ENCODE data around the gene SORCS2. TPM values are rescaled to one million over a fixed set of nuclear protein-coding genes. Genes with fewer than 3 reads are reported as not detected.

The SORCS2 gene
- total RNA-seq, 2 experiments from 2014 or later = 0.07 to 0.15 TPM

- intact Hi-C loops (cut with micrococcal nuclease) = loop anchor here (2.0 kb wide), 1 partner anchor 23 kb away; no protein-coding TSS in a partner anchor
- no peak for DNase-seq
- Mint-ChIP-seq H3K4me1 (ENCODE audit: low read depth) (peaks cover 62% of the 10 kb centered on the region), H3K9me3 (no peaks in the 10 kb centered on the region), H3K36me3 (ENCODE audit: low read depth) (peaks cover 4% of the 10 kb centered on the region), H3K4me3 (no peak overlapping the region), H3K27me3 (ENCODE audit: low read depth) (no peaks in the 10 kb centered on the region), H3K27ac (peak overlapping the region; percentile 88)
- CTCF ChIA-PET = interaction anchor here (1.2 kb wide), 1 partner anchor 20 kb away, joined by 5 read pairs; no protein-coding TSS in a partner anchor
Measured at GRCh38 chr4:7781993-7782392, 589.7 kb downstream of the SORCS2 start.

- no peak for DNase-seq
- Mint-ChIP-seq H3K36me3 (ENCODE audit: low read depth) (peaks cover 4% of the 10 kb centered on the region), H3K9me3 (no peaks in the 10 kb centered on the region), H3K4me1 (ENCODE audit: low read depth) (peaks cover 62% of the 10 kb centered on the region), H3K4me3 (no peak overlapping the region), H3K27ac (peak overlapping the region; percentile 88), H3K27me3 (ENCODE audit: low read depth) (no peaks in the 10 kb centered on the region)
- CTCF ChIA-PET = interaction anchor here (1.2 kb wide), 1 partner anchor 20 kb away, joined by 5 read pairs; no protein-coding TSS in a partner anchor
- intact Hi-C loops (cut with micrococcal nuclease) = no loop called here
Measured at GRCh38 chr4:7782783-7783182, 590.4 kb downstream of the SORCS2 start.

GRCh38 chr4:7783541-7783940, 591.2 kb downstream of the SORCS2 start:
- H3K9me3 Mint-ChIP-seq = no peaks in the 10 kb centered on the region
- DNase-seq = no peak
- intact Hi-C loops (cut with micrococcal nuclease) = no loop called here
- no peaks in the 10 kb centered on the region for H3K27me3 Mint-ChIP-seq (ENCODE audit: low read depth)
- H3K27ac Mint-ChIP-seq = peak overlapping the region; percentile 32
- H3K36me3 Mint-ChIP-seq (ENCODE audit: low read depth) = peaks cover 4% of the 10 kb centered on the region
- no peak overlapping the region for H3K4me3 Mint-ChIP-seq
- CTCF ChIA-PET = interaction anchor here (1.2 kb wide), 1 partner anchor 19 kb away, joined by 5 read pairs; no protein-coding TSS in a partner anchor
- peaks cover 62% of the 10 kb centered on the region for H3K4me1 Mint-ChIP-seq (ENCODE audit: low read depth)

- peaks cover 56% of the 10 kb centered on the region for H3K4me1 Mint-ChIP-seq (ENCODE audit: low read depth)
- CTCF ChIA-PET = interaction anchor here (1.2 to 1.6 kb wide), 2 partner anchors 13 to 18 kb away, joined by 5 read pairs; no protein-coding TSS in a partner anchor
Measured at GRCh38 chr4:7784131-7784870, 592.0 kb downstream of the SORCS2 start.

GRCh38 chr4:7785017-7785416, 592.7 kb downstream of the SORCS2 start:
- peaks cover 5% of the 10 kb centered on the region for H3K36me3 Mint-ChIP-seq (ENCODE audit: low read depth)
- no peak overlapping the region for H3K27ac Mint-ChIP-seq
- DNase-seq = peak; percentile 22
- H3K4me3 Mint-ChIP-seq = no peak overlapping the region
- CTCF ChIA-PET = interaction anchor here (1.6 kb wide), 1 partner anchor 14 kb away, joined by 5 read pairs; no protein-coding TSS in a partner anchor
- no peaks in the 10 kb centered on the region for H3K27me3 Mint-ChIP-seq (ENCODE audit: low read depth)
- H3K4me1 Mint-ChIP-seq (ENCODE audit: low read depth) = peaks cover 49% of the 10 kb centered on the region
- intact Hi-C loops (cut with micrococcal nuclease) = no loop called here
- H3K9me3 Mint-ChIP-seq = no peaks in the 10 kb centered on the region

More at GRCh38 chr4:7784131-7784870, 592.0 kb downstream of the SORCS2 start:
- no peak overlapping the region for H3K4me3 Mint-ChIP-seq
- peak overlapping the region; percentile 44 for H3K27ac Mint-ChIP-seq
- intact Hi-C loops (cut with micrococcal nuclease) = no loop called here
- H3K36me3 Mint-ChIP-seq (ENCODE audit: low read depth) = peaks cover 4% of the 10 kb centered on the region
- H3K27me3 Mint-ChIP-seq (ENCODE audit: low read depth) = no peaks in the 10 kb centered on the region
- no peaks in the 10 kb centered on the region for H3K9me3 Mint-ChIP-seq
- DNase-seq = no peak

GRCh38 chr4:7786040-7786439, 593.7 kb downstream of the SORCS2 start:
- CTCF ChIA-PET = interaction anchor here (1.3 to 1.6 kb wide), 2 partner anchors 14 to 15 kb away, joined by 3 to 5 read pairs; no protein-coding TSS in a partner anchor
- Mint-ChIP-seq H3K36me3 (ENCODE audit: low read depth) (peaks cover 5% of the 10 kb centered on the region), H3K27me3 (ENCODE audit: low read depth) (no peaks in the 10 kb centered on the region), H3K4me3 (no peak overlapping the region), H3K27ac (no peak overlapping the region), H3K9me3 (no peaks in the 10 kb centered on the region), H3K4me1 (ENCODE audit: low read depth) (peaks cover 42% of the 10 kb centered on the region)
- intact Hi-C loops (cut with micrococcal nuclease) = no loop called here
- no peak for DNase-seq

- Mint-ChIP-seq H3K27ac (no peak overlapping the region), H3K4me1 (ENCODE audit: low read depth) (peaks cover 37% of the 10 kb centered on the region)
- CTCF ChIA-PET = interaction anchor here (1.3 kb wide), 1 partner anchor 14 kb away, joined by 3 read pairs; no protein-coding TSS in a partner anchor
Measured at GRCh38 chr4:7786517-7786916, 594.2 kb downstream of the SORCS2 start.

GRCh38 chr4:7787067-7787466, 594.7 kb downstream of the SORCS2 start:
- no peaks in the 10 kb centered on the region for H3K9me3 Mint-ChIP-seq
- peaks cover 3% of the 10 kb centered on the region for H3K36me3 Mint-ChIP-seq (ENCODE audit: low read depth)
- no peak overlapping the region for H3K4me3 Mint-ChIP-seq
- peaks cover 32% of the 10 kb centered on the region for H3K4me1 Mint-ChIP-seq (ENCODE audit: low read depth)
- no peak overlapping the region for H3K27ac Mint-ChIP-seq
- no peaks in the 10 kb centered on the region for H3K27me3 Mint-ChIP-seq (ENCODE audit: low read depth)
- intact Hi-C loops (cut with micrococcal nuclease) = no loop called here
- DNase-seq = no peak
- CTCF ChIA-PET = interaction anchor here (1.3 kb wide), 1 partner anchor 13 kb away, joined by 3 read pairs; no protein-coding TSS in a partner anchor

More at GRCh38 chr4:7786517-7786916, 594.2 kb downstream of the SORCS2 start:
- Mint-ChIP-seq H3K27me3 (ENCODE audit: low read depth) (no peaks in the 10 kb centered on the region), H3K36me3 (ENCODE audit: low read depth) (peaks cover 2% of the 10 kb centered on the region), H3K9me3 (no peaks in the 10 kb centered on the region), H3K4me3 (no peak overlapping the region)
- no peak for DNase-seq
- intact Hi-C loops (cut with micrococcal nuclease) = no loop called here

- peaks cover 3% of the 10 kb centered on the region for H3K36me3 Mint-ChIP-seq (ENCODE audit: low read depth)
- intact Hi-C loops (cut with micrococcal nuclease) = no loop called here
- CTCF ChIA-PET = no interaction called here
Measured at GRCh38 chr4:7787681-7788141, 595.4 kb downstream of the SORCS2 start.

GRCh38 chr4:7788193-7788592, 595.9 kb downstream of the SORCS2 start:
- Mint-ChIP-seq H3K27me3 (ENCODE audit: low read depth) (no peaks in the 10 kb centered on the region), H3K27ac (no peak overlapping the region), H3K4me1 (ENCODE audit: low read depth) (peaks cover 20% of the 10 kb centered on the region), H3K36me3 (ENCODE audit: low read depth) (peaks cover 3% of the 10 kb centered on the region), H3K4me3 (no peak overlapping the region), H3K9me3 (no peaks in the 10 kb centered on the region)
- intact Hi-C loops (cut with micrococcal nuclease) = no loop called here
- no peak for DNase-seq
- CTCF ChIA-PET = no interaction called here

More at GRCh38 chr4:7787681-7788141, 595.4 kb downstream of the SORCS2 start:
- no peaks in the 10 kb centered on the region for H3K9me3 Mint-ChIP-seq
- no peak overlapping the region for H3K27ac Mint-ChIP-seq
- DNase-seq = no peak
- H3K4me1 Mint-ChIP-seq (ENCODE audit: low read depth) = peaks cover 25% of the 10 kb centered on the region
- H3K4me3 Mint-ChIP-seq = no peak overlapping the region
- no peaks in the 10 kb centered on the region for H3K27me3 Mint-ChIP-seq (ENCODE audit: low read depth)

GRCh38 chr4:7788694-7789425, 596.5 kb downstream of the SORCS2 start:
- no peaks in the 10 kb centered on the region for H3K9me3 Mint-ChIP-seq
- no peak overlapping the region for H3K4me3 Mint-ChIP-seq
- no peak overlapping the region for H3K27ac Mint-ChIP-seq
- CTCF ChIA-PET = no interaction called here
- peaks cover 3% of the 10 kb centered on the region for H3K36me3 Mint-ChIP-seq (ENCODE audit: low read depth)
- intact Hi-C loops (cut with micrococcal nuclease) = no loop called here
- H3K4me1 Mint-ChIP-seq (ENCODE audit: low read depth) = peaks cover 15% of the 10 kb centered on the region
- DNase-seq = no peak
- no peaks in the 10 kb centered on the region for H3K27me3 Mint-ChIP-seq (ENCODE audit: low read depth)

- CTCF ChIA-PET = interaction anchor here (0.7 to 1.0 kb wide), 2 partner anchors 14 to 70 kb away, joined by 3 read pairs; no protein-coding TSS in a partner anchor
- H3K4me3 Mint-ChIP-seq = no peak overlapping the region
- H3K27ac Mint-ChIP-seq = no peak overlapping the region
- peaks cover 3% of the 10 kb centered on the region for H3K36me3 Mint-ChIP-seq (ENCODE audit: low read depth)
- DNase-seq = no peak
- H3K4me1 Mint-ChIP-seq (ENCODE audit: low read depth) = peaks cover 11% of the 10 kb centered on the region
- H3K27me3 Mint-ChIP-seq (ENCODE audit: low read depth) = no peaks in the 10 kb centered on the region
- no peaks in the 10 kb centered on the region for H3K9me3 Mint-ChIP-seq
- intact Hi-C loops (cut with micrococcal nuclease) = no loop called here
Measured at GRCh38 chr4:7790023-7790422, 597.7 kb downstream of the SORCS2 start.
